Stimulated activated naive CD4-positive, alpha-beta T cell treated with Interleukin-2 at 50 U/mL for 16 hours (primary cell): ENCODE measurements around the gene N4BP2L2.

Experiments used
- DNase-seq: peaks from one replicate; lab custom pipeline; 2025; lab: John Stamatoyannopoulos, UW

Gene N4BP2L2

GRCh38 chr13:32468502-32469142 lies 70.0 kb downstream of the N4BP2L2 start:
- no peak for DNase-seq

GRCh38 chr13:32456591-32456990 lies 82.0 kb downstream of the N4BP2L2 start:
- DNase-seq, result no peak

DNA sequence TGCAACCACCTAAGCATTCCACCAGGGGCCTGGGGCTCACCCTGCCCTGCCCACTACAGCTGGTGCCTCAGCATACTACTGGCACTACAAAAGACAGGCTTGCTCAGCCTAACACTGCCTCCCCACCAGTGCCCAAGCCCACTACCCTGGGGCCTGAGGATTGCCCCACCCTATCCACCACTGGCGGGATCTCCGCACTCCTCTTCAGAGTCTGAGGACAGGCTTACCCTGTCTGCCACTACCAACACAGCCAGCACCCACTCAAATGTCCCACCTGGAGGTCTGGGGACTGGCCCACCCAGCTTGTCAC lies 83.0 kb downstream of the N4BP2L2 start:
- DNase-seq, result no peak

DNA sequence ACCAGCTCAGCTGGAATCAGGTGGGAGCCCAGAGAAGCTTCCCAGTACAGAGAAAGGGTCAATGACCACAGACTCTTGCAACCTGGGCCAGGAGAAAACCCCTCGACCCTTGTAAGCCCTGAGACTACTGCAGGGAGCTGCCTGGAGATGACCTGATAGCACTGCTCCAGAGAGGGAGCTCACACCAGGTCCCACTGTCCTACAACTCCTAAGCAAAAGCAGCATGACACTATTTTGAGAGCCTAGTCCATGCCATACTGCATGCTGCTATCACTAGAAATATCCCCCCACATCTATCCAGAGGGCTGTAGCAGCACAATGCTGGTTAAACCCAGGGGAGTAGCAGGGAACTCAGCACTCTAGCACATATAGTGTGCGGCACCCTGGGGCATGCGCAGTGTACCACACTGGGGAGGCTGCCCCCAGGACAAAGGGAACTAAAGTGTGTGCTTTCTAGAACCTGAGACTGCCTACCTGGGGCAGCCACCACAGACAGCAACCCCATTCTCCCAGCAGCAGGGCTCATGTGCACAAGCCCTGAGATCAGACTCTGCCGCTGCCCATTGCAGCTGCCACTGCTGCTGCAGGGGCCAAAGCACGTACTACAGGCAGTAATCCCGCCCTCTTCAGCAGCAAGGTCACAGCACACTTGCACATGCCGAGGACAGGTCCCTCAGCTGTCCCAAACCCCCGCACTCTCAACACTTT lies 83.6 kb downstream of the N4BP2L2 start:
- no peak for DNase-seq

GRCh38 chr13:32453981-32454380 lies 84.6 kb downstream of the N4BP2L2 start:
- DNase-seq, result no peak

GRCh38 chr13:32448972-32449371 lies 89.6 kb downstream of the N4BP2L2 start:
- no peak for DNase-seq

DNA sequence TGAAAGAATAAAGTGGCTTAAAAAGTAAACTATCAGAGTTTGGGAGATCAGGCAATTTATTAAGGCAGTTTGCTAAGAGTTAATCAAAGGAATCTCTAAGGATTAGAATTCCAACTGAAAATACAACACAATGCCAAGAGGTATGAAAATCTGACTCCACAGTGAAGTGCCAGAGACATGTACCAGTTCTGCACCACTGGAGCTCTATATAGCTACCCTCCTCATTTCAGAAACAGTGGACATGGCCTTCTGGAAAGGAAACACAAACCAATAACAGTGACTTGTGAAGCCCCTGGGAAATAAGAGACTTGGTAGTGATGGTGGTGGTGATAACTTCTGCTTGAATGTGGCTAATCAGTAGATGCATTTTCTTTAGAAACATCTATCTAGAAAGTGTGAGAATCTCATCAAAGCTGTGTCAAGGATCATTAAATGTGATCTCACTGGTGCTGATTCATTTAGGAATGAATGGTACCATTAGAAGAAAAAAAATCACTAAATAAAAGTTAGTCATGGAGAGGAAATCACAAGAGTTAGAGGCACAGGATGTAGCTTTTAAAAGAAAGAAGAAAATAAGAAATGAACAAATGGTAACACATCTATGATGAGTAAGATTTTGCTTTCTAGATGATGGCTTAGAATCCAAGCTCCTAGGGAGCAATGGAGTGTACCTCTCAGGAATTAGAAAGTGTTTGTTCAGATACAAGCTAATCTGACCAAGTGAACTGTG lies 90.5 kb downstream of the N4BP2L2 start:
- no peak for DNase-seq

DNA sequence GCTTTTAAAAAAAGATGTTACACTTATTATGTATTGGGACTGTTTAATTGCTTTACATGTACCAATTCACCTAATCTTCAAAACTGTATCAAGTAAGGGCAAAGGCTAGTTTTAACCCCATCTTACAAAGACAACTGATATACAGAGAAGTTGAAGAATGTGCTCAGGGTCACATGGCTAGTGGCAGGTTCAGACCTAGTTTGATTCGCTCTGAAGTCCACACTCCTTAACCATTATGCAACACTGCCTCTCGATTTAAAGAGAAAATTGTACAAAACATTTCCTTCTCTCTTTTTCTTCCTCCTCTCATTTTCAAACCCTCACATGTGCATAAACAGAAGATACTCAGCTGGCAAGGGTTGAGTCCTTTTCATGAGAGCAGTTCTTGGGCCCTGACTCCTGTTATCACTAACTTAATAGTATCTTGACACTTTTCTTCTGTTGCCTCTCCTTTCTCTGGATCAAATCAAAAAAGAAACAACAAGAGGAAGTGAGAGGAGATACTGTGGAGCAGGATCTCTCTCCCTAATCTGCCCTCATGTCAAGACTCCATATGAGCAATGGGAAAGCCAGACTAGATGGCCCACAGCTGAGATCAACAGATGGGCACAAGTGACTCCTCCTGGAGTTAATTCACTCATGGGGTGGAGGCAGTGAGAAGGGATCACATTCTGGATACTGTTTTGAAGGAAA lies 91.7 kb downstream of the N4BP2L2 start:
- DNase-seq, result no peak

DNA sequence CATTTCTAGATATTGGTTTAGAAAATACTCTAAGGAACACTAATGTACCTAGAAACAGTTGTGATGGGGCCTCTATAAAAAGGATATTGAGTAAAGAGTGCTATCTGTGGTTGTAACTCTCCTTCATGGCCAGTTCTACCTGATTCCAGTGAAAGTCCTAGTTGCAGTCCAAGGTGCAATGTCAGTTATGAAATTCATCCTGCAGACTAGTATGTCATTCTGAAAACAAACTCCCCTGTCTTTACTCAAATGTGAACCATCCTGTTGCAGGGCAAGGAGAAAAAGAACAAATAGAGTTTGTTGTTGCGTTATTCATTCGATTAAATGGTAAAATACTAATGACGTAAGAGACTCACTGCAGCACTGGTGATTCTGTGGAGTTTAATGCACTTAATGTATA lies 92.4 kb downstream of the N4BP2L2 start:
- no peak for DNase-seq

DNA sequence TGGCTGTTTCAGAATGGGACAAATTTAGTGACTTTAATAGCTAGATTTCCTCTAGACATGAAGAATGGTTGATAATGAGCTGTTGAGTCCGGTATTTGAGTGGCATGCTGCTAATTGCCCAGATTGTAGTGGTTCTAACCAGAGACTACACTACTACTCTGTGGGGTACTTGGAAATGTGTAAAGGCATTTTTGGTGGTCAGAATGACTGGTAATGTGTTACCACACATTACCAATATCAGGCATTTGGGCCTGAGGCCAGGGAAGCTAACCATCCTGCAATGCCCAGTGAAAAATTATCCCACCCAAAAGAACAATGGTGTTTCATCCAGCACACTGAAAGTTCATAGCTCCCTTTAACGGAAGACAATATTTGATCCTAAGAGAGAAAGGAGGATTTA lies 93.1 kb downstream of the N4BP2L2 start:
- DNase-seq, result no peak

DNA sequence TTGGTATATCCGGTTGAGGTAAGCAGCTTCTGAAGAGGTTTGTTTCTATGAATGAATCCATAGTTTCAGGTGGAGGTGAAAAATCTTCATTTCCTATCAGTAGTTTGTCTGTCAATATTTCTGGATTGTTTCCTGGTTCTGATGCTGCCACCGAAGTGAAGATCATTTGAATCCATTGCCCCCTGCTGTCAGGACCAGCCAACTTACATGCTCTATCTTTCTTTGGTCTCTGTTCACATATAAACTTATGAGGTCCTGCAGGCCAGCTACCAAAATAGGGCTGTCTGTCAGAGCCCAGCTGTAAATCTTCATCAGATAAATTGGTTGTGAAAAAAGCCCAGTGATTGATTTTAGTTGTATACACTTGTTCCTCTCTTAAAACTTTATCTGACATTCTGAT lies 95.5 kb downstream of the N4BP2L2 start:
- peak; percentile 2 for DNase-seq

- DNase-seq, result no peak
Observed at GRCh38 chr13:32438871-32439270, 99.7 kb downstream of the N4BP2L2 start.

- DNase-seq, result no peak
Observed at GRCh38 chr13:32432856-32433255, 105.7 kb downstream of the N4BP2L2 start.

DNA sequence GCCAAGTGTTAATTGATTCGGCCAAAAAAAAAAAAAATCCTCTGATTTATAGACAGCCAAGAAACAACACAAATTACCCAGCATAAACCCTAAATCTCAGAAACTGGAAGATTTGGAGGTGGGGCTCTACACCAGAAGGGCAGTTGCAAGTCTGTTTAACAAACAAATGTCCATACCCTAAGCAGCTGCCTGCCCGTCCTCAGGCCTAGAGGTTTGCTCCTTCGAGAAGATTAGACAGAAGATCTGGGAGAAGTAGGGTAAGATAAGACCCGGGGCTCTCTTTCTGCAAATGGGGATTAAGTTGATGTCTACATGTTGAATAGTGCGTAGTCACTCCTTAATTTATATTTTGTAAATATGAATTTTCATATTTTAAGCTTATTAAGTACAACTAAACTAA lies 107.2 kb downstream of the N4BP2L2 start:
- DNase-seq, result no peak

GRCh38 chr13:32430018-32430747 lies 108.4 kb downstream of the N4BP2L2 start:
- DNase-seq, result no peak

GRCh38 chr13:32429433-32429909 lies 109.1 kb downstream of the N4BP2L2 start:
- DNase-seq, result no peak

DNA sequence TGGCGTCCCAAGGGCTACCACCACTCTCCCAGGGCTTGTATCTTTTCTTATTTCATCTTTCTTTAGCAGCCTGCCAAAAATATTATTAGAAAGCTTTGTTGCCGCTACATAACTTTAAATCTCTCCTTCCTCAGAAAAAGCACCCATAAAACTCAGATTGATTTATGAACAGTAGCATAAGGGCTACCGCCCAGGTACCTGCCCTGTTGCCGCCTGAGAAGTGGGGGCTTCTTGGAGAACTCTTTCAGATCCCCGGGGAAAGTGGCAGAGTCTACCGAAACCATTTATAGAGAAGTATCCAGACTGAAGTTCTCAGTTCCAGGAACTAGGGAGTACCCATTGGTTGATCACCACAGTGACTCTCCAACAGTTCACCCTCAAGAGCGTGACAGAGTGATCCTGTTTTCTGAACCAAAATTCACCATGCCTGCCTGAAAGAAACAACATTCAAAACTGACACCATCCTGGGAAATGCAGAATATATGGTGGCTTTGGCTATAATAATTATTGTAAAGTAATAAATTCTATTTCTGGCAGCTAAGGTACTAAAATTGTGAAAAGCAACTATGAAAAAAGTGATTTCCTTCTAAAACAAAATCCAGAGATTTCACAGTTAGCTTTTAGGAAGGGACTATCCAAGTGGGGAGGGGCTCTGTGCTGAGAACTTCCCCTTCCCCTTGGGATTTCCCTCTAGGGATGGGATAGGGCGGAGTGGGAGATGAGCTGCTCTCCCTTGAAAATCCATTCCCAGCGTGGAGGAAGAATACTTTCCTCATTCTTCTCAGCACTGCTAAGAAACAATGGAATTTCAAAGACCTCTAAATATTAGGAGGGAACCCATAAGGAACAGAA lies 109.8 kb downstream of the N4BP2L2 start:
- DNase-seq, result no peak

DNA sequence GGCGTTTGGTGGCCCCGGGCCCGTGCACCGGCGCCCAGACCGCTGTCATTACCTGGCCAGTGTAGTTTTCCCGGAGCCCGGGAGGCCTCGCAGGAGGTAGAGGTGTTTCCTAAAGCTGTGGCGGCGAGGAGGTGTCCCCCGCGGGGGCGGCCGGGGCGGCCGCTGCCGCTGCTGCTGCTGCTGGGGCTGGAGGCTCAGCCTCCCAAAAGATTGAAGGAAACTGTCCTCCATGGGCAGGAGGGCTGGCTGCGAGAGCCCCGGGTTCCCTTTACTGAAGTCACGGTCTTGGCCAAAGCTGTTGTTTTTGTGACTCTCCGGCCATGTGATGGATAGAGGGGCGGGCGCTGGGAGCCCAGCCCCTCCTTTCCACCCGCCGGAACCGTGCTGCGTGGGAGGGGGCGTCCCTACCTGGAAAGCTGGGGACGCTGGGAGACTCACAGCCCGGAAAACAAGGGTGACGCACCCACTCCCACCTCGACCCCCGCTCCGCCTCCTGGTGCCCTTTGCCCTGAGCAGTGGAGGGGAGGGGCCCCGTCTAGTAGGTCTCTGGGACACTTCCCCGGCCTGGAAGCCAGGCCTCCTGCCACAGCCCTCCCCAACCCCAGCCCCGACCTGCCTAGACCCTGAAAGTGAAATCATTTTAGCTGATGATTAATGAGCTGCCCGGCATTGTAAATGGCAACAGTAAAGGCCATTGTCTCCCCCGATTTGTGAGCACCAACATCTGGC lies 110.6 kb downstream of the N4BP2L2 start, which contains the start of gene N4BP2L1:
TSS of gene N4BP2L1 (minus strand) at position 279 of the 729 bp plus-strand sequence. CDS start at position 231, 48 bp downstream.
- peak; percentile 85 for DNase-seq

DNA sequence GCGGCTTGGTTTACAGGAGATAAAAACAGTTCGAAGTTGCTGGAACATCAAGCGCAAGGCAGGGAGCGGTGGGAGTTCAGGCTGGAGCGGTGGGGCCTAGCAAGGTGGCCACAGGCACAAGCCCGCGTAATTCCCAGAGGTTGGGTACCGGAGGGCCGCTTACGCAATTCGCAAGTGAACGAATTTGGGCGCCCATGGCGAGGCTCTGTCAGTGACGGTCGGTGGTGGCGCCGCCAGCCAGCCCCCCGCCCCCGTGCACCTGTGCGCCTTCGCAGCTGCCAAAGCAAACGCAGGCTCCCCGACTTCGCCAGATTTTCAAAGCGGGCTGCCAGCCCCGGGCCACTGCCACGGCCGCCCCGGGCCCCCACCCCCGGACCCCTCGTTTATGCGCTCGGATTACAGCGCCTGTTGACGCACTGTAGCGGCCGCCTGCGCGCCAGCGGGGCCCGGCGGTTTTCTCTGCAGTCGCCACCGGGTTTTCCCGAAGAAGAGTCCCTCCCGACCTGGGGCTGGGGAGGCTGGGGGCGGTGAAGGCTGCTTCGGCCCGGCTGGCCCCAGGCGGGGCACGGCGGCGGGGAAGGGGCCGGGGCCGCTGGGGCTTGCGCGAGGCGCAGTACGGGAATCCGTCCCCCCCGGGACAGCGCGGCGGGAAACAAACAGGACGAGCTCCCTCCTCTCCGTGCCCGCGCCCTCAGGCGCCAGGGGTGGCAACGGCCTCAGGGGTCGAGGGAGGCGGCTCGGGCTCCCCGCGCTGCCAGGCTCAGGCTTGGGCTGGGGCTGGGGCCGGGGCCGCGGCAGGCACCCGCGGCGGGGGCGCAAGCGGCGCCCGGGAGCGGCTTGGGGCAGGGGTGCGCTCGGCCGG lies 111.4 kb downstream of the N4BP2L2 start:
- DNase-seq, result peak; percentile 48
